Activated gamma-delta T cell treated with anti-CD3 and anti-CD28 coated beads, Interleukin-2, amount 50 U/mL, for 16 hours (primary cell): Measurements from ENCODE around the gene ARGFX.
A peak's percentile ranks its signal among the peaks of the same experiment; 100 is the strongest.
"Not testable (repeated sequence)": the region's sequence is repeated elsewhere in the genome, so short reads cannot be mapped to it uniquely, and the experiment has no call there.

Source experiments
- DNase-seq: peaks from one replicate; pipeline ENCODE4 v3.0.0-alpha.2; 2020; ENCODE audit warnings: low read depth

The ARGFX gene

DNA sequence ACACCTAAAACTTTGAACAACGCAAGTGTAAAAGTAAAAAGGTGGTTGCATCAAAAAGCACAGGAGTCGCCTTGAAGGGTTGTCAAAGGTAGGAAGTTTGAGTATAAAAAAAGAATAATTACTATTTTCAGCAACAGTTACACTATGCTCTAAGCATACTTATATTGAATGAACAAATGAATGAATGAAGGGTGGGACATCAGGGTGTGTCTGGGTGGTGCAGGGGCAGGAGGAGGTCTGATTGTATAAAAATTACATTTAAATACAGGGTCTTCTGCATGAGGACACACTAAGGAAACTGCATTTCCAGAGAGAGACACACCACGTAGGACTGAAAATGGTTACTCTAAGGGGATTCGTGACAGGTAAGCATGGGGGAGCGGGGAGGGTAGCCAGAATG is at the start of gene ARGFX:
Gene ARGFX, plus strand, starts transcription at position 301 of the 400 bp plus-strand sequence. CDS start 2,765 bp downstream, outside the sequence.
- DNase-seq: no peak

DNA sequence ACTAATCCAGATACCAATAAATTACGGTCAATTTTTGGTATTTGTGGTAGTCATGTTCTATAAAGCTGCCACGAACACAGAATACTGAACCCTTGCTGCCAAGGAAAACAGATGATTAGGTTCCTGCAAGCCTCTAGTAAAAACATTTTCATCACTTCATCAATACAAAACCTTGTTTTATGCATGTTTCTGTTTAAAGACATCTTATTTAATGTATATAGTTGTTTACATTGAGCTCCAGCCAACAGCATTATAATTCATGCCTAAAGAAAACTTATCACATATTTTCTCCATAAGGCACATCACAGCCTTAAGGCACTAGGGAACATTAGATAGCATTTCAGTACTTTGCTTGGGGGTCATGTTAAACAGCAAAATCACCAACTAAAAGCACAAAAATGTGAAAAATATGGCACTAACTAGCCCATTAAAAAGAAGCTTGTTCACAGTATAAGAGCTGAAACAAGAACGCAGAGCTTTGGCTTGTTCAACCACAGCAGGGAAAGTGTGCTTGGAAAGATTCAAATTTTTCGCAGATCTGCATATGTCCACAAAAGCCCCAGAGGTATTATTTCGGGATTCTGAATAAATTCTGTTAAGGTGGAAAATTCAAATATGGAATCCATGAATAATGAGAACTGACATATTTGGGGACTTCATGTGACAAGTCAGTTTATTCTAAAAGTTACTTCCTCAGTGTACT is 49.6 kb upstream of the ARGFX start:
- DNase-seq: no peak

DNA sequence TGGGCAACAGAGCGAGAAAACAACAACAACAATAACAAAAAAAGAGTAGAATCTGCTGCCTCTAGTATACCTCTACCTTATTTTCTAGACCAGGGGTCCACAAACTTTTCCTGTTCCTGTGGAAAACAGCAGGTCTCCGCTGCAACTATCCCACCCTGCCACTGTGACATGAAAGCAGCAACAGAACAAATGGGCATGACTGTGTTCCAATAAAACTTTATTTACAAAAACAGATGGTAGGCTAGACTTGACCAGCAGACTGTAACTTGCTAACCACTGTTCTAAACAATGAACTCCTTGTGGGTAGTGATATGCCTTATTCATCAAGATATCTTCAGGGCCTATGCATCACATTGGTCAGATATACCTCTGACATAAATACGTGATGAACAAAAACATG is 47.2 kb upstream of the ARGFX start:
- no peak for DNase-seq

DNA sequence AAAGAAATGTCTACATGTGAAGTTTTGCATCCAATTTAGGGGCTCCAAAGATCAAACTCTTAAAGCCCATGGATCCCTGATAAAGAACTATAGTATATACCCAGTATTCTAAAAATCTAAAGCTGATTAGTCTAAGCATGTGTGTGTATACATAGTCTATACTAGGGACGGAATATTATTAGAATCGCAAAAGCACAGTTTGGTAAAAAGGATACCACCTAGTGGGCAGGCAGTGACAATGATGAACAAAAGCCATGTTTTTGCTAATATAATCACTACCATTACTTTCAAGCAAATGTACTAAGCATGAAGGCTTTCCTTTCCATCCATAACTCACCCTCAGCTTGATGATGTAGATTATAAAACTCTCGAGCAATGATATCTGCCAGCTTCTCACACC is 38.4 kb upstream of the ARGFX start:
- no peak for DNase-seq

DNA sequence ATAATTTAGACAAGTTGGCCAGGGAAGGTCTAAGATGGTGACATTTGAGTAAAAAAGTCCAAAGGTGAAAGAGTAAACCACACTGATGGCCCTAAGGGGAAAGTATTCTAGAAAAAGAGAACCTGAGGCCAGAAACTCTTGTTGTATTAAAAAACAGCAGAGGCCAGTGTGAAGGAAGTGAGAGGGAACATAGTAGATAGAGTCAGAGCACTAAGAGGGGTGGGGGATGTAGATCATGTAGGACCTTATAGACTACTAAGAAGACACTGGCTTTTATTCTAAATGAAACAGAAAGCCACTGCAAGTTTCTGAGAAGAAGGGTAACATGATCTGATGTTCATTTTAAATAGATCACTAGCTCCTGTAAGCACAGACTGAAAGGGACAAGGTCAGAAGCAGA is 36.5 kb upstream of the ARGFX start:
- no peak for DNase-seq

DNA sequence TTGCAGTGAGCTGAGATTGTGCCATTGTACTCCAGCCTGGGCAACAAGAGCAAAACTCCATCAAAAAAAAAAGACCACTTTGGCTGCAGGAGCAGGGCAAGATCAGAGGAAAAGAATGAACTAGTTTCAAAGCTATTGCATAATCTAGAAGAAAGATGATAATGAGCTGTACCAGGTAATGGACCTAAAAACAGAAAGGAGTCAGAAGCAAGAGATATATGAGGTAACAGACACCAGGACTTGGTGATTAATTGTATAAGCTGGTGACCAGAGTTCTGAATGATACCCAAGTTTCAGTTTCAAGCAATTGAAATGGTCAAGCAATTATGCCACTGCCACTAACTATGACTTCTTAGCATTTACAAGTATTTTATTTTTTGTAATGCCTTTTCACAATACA is 24.8 kb upstream of the ARGFX start:
- DNase-seq: no peak

DNA sequence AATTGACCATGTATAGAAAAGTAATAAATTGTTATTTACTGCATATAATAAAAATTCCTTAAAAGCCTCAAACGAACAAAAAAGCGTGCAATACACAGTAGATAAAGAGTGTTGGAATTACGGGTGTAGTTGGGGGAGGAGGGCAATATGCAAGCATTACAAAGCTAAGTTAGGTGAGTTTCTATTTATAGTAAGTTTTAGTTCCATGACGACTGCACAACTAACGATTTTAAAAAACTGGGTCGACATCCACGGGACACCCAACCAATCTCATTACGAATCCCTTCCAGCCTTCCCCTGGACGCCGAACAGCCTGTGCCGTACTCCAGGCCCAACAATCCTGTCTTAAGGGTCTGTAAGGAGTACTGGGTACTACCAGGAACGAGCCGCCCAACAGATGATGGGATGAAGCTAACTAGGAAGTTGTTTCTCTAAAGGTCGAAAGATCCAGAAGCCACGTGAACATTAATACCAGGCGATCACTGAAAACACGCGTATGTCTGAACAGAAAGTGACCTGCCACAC is 22.6 kb upstream of the ARGFX start:
- DNase-seq: no peak

DNA sequence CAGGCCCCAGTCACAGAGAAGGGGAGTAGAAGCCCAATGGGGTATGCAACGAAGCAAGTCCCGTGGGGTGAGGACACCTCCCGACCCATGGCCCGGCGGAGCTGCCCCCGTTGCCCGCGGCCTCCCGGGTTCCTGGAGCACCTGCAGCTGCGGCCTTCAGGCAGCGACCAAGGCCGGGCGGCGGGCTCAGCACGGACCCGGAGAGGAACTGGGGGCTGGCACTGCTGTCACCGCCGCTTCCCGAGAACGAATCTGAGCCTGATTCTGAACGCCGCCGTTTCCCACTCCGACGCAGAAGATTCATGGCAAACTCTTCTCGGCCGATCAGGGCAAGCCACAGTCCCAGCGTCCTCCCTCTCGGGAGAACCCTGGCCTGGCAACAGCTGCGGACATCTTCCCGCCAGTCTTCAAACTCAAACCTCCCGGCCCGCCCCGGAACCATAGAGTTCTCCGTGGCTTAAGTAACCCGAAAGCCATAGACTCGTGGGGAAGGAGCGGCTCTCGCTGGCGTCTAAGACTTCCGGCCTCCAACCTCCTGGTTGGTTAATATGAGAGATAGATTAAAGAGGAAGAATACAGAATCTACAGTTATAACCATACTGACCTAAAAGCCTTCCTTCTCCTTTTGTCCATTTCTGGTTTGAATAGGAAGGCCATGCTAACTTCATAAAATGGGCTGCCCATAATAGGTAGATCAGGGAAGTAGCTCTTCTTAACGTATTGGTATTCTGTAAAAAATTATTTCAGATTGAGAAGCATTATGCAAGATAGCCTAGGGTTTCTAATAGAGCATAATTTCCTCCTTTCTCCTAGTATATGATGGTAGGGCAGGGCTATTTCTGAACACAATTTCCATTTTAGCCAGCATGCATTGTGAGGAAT is 21.9 kb upstream of the ARGFX start, which contains the start of gene POLQ:
Gene POLQ, minus strand, starts transcription at position 415 of the 882 bp plus-strand sequence. Its CDS starts 111 bp downstream, at position 304.
- DNase-seq: peak; percentile 72

DNA sequence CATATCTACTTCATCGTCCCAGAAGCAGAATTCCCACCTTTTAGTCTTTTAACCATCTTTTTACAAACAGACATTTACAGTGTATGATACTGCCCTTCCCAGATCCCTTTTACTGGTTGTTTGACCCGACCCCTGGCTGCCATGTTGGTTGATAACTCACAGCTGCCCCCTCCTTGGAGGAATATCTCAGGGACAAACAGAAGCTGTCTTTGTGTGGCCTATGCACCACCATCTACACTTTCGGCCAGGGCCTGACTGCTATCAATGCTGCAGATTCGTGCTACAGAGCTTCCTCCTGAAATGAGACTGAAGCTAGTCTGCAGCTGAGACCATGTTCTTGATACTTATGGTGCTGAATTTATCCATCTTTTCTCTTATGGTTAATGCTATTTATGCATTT is 15.4 kb upstream of the ARGFX start:
- no peak for DNase-seq

DNA sequence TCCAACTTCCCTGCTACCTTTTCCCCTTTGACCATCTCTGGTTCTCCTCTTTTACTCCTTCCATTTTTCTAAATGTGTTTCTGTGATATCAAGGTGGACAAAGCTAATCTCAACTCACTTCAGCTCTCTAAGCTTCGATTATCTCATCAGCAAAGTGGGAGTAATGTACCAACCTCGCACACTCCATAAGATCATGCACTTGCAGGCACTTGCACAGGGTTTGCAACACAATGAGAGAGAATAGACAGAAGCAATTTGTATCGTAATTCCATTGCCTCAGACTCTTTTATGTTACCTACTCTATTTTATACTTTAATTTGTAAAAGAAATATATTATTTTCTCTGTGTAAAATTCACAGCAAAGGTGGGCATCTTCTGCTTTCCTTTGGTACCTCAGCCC is 15.0 kb upstream of the ARGFX start:
- DNase-seq: no peak

DNA sequence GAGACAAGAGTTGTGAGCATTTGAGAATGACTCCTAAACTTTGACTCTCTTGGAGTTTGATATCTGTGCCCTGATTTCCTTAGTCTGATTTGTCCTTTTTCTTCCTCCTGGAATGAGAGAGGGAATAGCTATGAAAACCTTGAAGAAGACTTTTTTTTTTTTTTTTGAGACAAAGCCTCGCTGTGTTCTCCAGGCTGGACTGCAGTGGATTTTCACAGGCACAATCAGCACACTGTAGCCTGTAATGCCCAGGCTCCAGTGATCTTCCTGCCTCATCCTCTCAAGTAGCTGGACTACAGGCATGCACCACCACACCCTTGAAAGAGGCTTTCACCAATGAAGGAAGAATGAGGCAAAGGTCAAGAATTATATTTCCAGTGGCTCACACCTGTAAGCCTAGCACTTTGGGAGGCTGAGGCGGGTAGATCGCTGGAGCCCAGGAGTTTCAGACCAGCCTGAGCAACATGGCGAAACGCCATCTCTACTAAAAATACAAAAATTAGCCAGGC is 10.3 kb upstream of the ARGFX start:
- DNase-seq: no peak

DNA sequence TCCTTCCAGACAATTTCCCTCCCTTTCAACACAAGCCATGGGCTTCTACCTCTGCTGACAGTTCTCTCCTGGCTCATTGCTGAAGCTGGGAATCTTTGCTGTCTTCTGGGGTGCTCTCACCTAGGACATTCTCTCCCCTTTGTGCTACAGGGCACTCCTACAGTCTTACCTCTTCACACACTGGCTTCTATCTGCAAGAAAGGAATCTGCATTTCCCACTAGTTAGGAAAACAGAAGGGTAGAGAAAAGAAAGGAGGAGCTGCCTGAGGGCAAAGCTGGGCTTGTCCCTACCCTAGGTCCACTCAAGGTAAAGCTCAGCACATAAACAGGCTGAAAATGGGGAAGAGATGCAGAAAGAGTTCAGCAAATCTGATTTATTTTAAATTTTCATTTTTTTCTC is 5.6 kb upstream of the ARGFX start:
- DNase-seq: no peak

DNA sequence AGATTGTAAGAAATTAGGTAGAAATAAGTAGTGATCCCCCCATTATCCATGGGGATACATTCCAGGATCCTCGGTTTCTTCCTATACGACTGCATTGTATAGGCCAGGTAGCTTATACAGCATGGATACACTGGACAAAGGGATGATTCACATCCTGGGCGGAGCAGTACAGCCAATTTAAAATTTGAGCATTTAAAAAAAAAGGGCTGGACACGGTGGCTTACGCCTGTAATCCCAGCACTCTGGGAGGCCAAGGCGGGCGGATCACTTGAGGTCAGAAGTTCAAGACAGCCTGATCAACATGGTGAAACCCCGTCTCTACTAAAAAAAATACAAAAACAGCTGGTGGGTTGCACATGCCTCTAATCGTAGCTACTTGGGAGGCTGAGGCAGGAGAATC is 976 bp upstream of the ARGFX start:
- no peak for DNase-seq

DNA sequence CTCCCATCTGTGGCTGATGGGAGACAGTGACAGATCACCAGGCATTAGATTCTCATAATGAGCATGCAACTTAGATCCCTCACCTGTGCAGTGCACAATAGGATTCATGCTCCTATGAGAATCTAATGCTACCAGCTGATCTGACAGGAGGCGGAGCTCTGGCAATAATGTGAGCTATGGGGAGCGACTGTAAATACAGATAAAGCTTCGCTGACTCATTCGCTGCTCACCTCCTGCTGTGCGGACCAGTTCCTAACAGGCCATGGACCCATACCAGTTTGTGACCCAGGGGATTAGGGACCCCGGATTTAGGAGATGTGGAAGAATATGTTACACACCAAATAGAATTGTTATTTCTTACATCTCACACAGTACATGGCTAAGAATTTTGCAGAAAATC is 6.7 kb downstream of the ARGFX start:
- no peak for DNase-seq

DNA sequence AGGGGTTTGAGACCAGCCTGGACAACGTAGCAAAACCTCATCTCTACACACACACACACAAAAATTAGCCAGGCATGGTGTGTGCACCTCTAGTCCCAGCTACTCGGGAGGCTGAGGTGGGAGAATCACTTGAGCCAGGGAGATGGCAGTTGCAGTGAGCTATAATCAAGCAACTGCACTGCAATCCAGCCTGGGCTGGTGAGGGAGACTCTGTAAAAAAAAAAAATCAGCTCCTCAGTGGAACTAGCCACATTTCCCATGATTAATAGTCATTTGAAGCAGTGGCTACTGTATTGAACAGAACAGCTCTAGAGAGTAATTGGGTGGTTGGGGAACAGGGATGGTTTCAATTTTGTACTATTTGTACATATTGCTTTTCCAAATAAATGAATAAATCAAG is 13.9 kb downstream of the ARGFX start:
- no peak for DNase-seq

DNA sequence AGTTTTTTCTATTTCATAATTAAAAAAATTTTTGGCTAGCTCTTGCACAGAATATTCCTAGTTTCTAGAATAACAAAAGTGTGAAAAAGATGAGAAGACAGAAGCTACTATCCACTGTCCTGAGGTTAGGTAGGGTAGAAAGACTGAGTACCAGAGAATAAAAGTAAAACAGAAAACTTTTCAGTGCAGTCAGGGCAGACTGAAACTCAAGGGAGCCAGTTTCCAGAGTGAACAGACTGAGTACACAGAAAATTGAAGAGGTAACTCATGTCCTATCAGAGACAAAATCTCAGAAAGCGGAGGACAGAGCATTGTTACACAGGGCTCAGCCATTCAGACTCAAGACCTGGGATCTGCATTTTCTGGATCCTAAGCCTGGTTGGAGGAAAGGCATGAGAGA is 16.7 kb downstream of the ARGFX start:
- DNase-seq: no peak

DNA sequence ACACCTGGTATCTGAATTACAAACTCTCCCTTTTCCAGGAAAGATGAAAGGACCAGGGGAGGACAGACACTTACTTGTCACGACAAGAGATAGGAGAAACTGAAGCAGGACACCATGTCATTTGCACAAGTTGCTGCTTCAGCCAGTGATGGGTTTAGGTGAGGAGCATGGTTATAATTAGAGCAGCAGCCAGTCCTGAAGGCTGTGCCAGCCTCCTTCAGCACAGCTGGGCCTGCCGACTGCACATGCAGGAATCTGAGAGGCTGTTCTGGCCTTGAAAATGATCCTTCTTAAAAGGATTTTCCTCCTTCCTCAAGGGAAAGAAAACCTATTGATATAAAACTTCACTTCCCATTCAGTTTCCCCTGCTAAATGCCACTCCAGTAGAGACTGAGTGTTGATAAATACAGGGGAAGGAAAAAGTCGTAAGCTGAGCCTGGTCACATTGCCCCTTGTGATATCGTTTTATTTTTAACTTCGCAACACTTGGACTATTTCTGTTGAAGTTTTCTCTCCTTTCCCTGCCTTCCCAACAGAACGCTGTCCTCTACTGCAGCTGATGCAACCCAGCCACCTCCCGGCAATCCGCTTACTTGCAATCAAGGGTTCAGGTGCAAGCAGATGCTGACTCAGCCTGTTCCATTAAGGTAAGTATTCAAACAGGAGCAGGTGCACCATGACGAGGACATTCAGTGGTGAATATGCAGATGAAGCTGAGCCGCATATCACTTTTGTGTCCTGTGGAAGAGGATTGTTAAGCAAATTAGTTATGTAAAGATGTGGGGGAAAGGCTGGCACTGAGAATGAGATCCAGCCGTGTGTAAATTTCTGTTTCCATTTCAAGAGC is 25.3 kb downstream of the ARGFX start, which contains the start of gene FBXO40:
Gene FBXO40, plus strand, starts transcription at position 524 of the 847 bp plus-strand sequence. CDS start 27,197 bp downstream, outside the sequence.
- DNase-seq: no peak

DNA sequence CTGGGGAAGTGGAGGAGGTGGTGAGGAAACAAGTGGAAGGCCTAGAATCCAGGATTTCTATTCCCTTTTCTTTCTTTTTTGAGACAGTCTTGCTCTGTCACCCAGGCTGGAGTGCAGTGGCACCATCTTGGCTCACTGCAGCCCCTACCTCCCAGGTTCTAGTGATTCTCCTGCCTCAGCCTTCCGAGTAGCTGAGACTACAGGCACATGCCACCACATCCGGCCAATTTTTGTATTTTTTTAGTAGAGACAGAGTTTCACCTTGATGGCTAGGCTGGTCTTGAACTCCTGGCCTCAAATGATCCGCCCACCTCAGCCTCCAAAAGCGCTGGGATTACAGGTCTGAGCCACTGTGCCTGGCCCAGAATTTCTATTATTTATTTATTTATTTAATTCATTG is 26.1 kb downstream of the ARGFX start:
- not testable (repeated sequence) for DNase-seq

DNA sequence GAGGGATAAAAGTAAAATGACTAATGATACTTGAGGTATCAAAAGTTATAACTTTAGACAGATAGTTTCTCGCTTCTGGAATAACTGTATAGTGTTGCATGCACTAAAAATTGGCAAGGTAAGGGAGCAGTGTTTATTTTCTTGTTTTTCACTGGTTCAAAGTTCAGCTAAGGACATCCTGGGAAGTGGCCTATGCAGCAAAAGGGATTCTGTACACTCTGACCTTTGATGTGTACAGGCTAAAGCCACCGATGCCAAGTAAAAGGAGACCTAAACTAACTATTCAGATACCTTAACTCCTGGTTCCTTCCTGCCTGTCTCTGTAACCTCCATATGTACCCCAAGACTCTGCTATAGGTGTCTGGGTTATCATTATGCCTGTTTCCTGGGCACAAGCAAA is 27.1 kb downstream of the ARGFX start:
- no peak for DNase-seq

DNA sequence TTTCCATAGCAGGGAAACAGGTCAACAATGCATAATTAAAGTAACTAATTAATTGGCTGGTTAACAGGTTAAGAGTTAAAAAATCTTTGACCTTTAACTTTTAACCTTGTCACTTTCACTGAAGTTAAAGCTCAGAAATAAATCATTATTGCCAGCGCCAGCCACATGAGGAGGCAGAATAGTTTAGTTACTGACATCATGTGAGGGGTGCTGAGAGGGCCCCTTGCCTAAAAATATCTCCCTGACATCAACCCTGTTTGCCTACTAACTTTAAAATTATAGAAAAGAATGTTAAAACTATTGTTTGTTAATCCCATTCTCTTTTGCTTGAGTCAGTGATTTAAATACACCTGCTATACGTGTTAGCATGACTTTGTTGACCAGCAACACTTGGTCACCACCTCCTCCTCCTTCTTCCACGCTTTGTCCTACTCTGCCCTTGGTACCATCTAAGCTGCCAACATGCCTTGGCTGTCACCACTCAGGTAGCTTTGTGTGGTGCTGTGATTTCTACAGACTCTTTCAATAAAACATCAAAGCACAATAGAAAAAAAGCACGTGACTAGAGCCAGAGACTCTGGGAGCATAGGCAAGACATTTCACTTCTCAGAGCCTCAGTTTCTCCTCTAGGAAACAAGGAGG is 28.1 kb downstream of the ARGFX start:
- no peak for DNase-seq

DNA sequence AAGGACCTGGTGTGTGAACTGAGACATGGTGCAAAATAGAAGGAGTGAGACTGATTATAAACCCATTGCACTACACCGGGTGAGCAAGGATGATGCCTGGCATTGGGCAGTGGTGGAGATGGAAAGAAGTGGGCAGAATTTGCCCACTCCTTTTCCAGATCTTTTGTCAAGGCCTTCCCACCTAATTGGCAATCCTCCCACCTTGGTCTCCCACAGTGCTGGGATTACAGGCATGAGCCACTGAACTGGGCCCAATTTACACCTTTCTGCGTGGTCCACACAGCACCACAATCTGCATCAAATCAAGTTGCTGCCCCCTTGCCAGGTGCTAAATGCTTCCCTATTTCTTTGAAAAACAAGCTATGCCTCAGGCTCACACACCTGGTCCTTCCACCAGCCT is 30.8 kb downstream of the ARGFX start:
- DNase-seq: no peak
